Peyer's patch (tissue), 4 donors: ENCODE data around the gene NTRK2. TPM values are rescaled to one million over a fixed set of nuclear protein-coding genes. Genes with fewer than 3 reads are reported as not detected.

ENCODE experiments used
- DNase-seq, 3 donors: peaks; one replicate each; pipeline ENCODE4 v3.0.0-alpha.2; 2017 to 2019
- H3K27ac ChIP-seq, 4 donors: fragments of 200-600 bp; sonication (generic); one replicate each; pipeline ENCODE4 v1.5.1; 2016 to 2019
- H3K27me3 ChIP-seq, 2 donors: fragments of 200-600 bp; sonication (generic); one replicate each; pipeline ENCODE4 v1.5.1; 2019
- H3K36me3 ChIP-seq, 3 donors: fragments of 200-600 bp; sonication (generic); one replicate each; pipeline ENCODE4 v1.5.1; 2016 to 2019
- H3K4me1 ChIP-seq, 4 donors: fragments of 200-600 bp; sonication (generic); one replicate each; pipeline ENCODE4 v1.5.1; 2016 to 2019
- H3K4me3 ChIP-seq, 4 donors: fragments of 200-600 bp; sonication (generic); 1 replicate in 3 of 4; 2 replicates in 1 of 4; pipeline ENCODE4 v1.5.1; 2016 to 2019; ENCODE audit warnings: mild to moderate bottlenecking in 1 of 4
- H3K9me3 ChIP-seq, 4 donors: fragments of 200-600 bp; sonication (generic); one replicate each; pipeline ENCODE4 v1.5.1; 2016 to 2019; ENCODE audit warnings: mild to moderate bottlenecking in 1 of 4
- POLR2A ChIP-seq, 2 donors: fragments of 450-650 bp; IDR thresholded peaks; one replicate each; pipeline ENCODE4 v1.5.1; 2017; ENCODE audit warnings: antibody characterized with exemption in 2 of 2, mild to moderate bottlenecking in 2 of 2, moderate library complexity in 2 of 2
- total RNA-seq, 4 donors: library from RNA; depleted of rRNA; stranded (reverse); fragments of >200 nt; gene quantifications; one replicate each; pipeline ENCODE4 v1.1.0, GENCODE V29; 2016
- TF ChIP-seq, protein P1 (sequence below), 6 experiments: fragments of 450-650 bp in 4 of 6; fragments of 200-600 bp in 2 of 6; sonication (generic) in 1 of 6; IDR thresholded peaks; one replicate each; pipeline ENCODE4 v1.5.1; 2017 to 2019; ENCODE audit warnings: antibody characterized with exemption in 6 of 6, mild to moderate bottlenecking in 3 of 6, moderate library complexity in 1 of 6

The NTRK2 gene
- total RNA-seq, 4 donors from 2014 or later = 0.35 to 1.7 (median 0.84) TPM

DNA sequence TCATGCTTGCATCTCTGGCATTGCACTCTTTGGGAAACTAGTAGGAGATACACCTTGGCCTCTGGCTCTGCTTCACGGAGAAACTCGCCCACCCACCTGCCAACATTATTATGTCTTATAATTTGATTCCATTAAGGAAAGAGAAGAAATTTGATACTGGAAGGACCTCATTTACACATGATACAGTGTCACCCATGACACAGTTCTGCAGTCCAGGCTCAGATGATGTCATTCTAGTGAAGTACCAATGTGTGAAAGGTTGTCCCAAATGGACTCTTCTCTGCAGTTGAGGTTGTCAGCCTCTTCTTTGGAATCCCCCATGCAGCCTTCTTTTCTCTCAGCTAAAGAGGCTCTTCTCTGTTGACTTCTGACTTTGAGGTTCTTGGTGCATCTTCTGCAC, 329.1 kb downstream of the NTRK2 start:
- Histone ChIP-seq H3K4me3 (no peak overlapping the region), H3K4me1 (no peaks in the 10 kb centered on the region), H3K9me3 (peaks cover 0 to 7% (median 1%) of the 10 kb centered on the region in 4 donors), H3K27ac (no peak overlapping the region), H3K27me3 (no peaks in the 10 kb centered on the region), H3K36me3 (no peaks in the 10 kb centered on the region)
- TF ChIP-seq, protein P1, sequence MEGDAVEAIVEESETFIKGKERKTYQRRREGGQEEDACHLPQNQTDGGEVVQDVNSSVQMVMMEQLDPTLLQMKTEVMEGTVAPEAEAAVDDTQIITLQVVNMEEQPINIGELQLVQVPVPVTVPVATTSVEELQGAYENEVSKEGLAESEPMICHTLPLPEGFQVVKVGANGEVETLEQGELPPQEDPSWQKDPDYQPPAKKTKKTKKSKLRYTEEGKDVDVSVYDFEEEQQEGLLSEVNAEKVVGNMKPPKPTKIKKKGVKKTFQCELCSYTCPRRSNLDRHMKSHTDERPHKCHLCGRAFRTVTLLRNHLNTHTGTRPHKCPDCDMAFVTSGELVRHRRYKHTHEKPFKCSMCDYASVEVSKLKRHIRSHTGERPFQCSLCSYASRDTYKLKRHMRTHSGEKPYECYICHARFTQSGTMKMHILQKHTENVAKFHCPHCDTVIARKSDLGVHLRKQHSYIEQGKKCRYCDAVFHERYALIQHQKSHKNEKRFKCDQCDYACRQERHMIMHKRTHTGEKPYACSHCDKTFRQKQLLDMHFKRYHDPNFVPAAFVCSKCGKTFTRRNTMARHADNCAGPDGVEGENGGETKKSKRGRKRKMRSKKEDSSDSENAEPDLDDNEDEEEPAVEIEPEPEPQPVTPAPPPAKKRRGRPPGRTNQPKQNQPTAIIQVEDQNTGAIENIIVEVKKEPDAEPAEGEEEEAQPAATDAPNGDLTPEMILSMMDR (IDR thresholded peaks at IDR 0.05) = no peak
- DNase-seq = no peak

DNA sequence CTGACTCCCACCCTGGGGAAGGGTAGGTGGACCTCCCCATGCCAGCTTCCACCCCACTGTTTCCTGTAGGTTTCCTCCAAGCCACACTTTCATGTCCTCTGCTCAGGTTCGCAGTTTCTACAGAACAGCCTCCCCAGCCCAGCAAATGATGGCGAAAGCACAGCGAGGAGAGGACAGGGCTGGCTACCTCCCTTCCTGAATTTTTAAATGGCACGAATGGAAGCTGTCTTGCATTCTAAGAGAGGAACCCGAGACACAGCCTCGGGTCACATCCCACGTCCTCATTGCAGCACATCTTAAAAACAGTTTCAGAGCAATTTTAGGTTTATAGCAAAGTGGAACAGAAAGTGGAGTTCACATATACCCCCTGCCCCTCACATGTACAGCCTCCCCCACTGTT, 330.3 kb downstream of the NTRK2 start:
- Histone ChIP-seq H3K27ac (no peak overlapping the region), H3K27me3 (no peaks in the 10 kb centered on the region), H3K4me1 (no peaks in the 10 kb centered on the region), H3K36me3 (no peaks in the 10 kb centered on the region), H3K9me3 (peaks cover 0 to 7% (median 1%) of the 10 kb centered on the region in 4 donors), H3K4me3 (no peak overlapping the region)
- TF ChIP-seq, protein P1 (IDR thresholded peaks at IDR 0.05) = no peak
- no peak for TF ChIP-seq POLR2A (IDR thresholded peaks at IDR 0.05)
- DNase-seq = no peak

DNA sequence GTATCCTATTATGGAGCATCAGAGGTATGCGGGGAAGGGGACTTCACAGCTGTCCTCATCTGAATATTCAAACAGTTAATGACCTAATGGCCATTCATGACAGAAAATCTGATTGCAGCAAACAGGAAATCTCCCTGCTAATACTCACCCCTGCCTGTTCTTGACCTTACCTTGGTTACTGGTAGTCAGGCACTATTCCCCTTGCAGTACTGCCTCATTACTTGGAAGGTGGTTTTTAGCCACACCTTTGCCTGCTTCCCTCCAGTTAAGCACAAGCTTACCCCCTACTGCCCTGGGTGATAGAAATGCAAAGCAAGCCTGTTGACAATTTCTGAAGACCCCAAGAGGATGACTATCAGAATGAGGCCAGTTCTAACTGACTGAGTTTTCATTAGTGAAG, 332.4 kb downstream of the NTRK2 start:
- no peaks in the 10 kb centered on the region for H3K4me1 ChIP-seq
- DNase-seq = no peak
- no peaks in the 10 kb centered on the region for H3K36me3 ChIP-seq
- TF ChIP-seq, protein P1 (IDR thresholded peaks at IDR 0.05) = no peak
- no peak for TF ChIP-seq POLR2A (IDR thresholded peaks at IDR 0.05)
- H3K27me3 ChIP-seq = no peaks in the 10 kb centered on the region
- H3K9me3 ChIP-seq = peaks cover 0 to 7% (median 1%) of the 10 kb centered on the region in 4 donors
- H3K27ac ChIP-seq = no peak overlapping the region
- no peak overlapping the region for H3K4me3 ChIP-seq

DNA sequence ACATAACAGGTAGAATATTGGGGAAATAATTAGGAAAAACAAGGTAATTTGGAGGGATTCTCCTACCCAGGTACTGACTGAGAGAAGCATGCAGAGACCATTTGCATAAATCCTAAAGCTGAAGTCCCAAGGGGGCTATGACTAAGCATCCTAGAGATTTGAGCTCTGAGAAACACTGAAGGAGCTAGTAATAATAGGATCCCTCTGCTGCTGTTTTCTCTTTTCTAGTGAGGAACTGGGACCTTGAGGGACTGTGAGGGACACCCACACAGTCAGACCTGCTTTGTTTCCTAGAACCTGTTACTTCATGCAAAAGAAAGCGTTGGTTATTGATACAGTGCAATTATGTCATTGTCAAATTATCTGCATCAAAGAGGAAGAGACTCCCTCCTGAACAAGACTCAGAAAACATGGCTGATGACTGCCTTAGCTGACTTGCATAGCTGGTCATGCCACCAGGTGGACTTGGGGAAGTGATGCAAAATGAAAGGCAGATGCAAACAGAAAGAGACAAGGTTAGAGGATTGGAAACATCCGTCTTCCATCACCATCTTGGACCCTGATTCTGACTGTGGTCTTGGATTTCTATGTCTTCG, 335.4 kb downstream of the NTRK2 start:
- no peaks in the 10 kb centered on the region for H3K27me3 ChIP-seq
- H3K9me3 ChIP-seq = peaks cover 0 to 7% (median 1%) of the 10 kb centered on the region in 4 donors
- no peak overlapping the region for H3K4me3 ChIP-seq
- DNase-seq = no peak
- TF ChIP-seq POLR2A (IDR thresholded peaks at IDR 0.05) = no peak
- TF ChIP-seq, protein P1 (IDR thresholded peaks at IDR 0.05) = no peak
- no peaks in the 10 kb centered on the region for H3K36me3 ChIP-seq
- H3K27ac ChIP-seq = no peak overlapping the region
- no peaks in the 10 kb centered on the region for H3K4me1 ChIP-seq

DNA sequence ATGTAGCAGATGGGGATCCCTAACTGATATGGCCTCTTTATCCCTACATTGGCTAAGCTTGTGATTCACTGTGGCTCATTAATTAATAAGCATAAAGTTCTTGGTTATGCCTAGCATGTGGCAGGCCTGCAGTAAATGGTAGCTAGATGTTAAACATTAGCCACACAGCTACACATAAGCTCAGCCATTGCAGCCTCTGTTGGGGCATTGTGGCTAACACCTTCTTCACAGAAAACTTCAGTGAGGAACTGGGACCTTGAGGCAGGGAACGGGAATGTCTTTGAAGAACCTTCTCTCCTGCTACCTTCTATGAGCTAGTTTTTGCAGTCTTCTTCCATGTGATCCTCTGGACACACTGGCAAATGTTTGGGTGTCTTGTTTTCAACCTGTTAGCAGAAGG, 338.2 kb downstream of the NTRK2 start:
- DNase-seq = no peak
- TF ChIP-seq, protein P1 (IDR thresholded peaks at IDR 0.05) = no peak
- TF ChIP-seq POLR2A (IDR thresholded peaks at IDR 0.05) = no peak

DNA sequence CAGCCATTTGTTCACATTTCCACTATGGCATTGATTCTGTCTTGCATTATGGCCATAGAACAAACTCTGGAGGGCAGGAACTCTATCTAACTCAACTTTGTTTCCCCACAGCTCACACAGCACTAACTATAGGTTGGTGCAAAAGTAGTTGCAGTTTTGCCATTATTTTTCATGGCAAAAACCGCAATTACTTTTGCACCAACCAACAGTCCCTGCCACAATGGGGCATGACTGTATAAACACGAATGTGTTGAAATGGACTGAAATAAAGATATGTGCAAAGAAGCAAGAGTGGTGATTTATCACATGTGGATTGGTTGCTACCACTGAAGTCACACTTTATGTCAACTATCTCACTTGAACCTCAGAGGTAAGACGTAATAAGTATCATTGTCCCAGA, 338.7 kb downstream of the NTRK2 start:
- Histone ChIP-seq H3K4me1 (no peaks in the 10 kb centered on the region), H3K36me3 (no peaks in the 10 kb centered on the region), H3K27ac (no peak overlapping the region), H3K4me3 (no peak overlapping the region), H3K9me3 (no peaks in the 10 kb centered on the region), H3K27me3 (no peaks in the 10 kb centered on the region)
- DNase-seq = no peak
- no peak for TF ChIP-seq POLR2A (IDR thresholded peaks at IDR 0.05)
- TF ChIP-seq, protein P1 (IDR thresholded peaks at IDR 0.05) = no peak

More for the DNA sequence above, 338.2 kb downstream of the NTRK2 start:
- no peak overlapping the region for H3K4me3 ChIP-seq
- no peaks in the 10 kb centered on the region for H3K36me3 ChIP-seq
- no peaks in the 10 kb centered on the region for H3K4me1 ChIP-seq
- H3K27me3 ChIP-seq = no peaks in the 10 kb centered on the region
- H3K27ac ChIP-seq = no peak overlapping the region
- H3K9me3 ChIP-seq = no peaks in the 10 kb centered on the region
